Heart left ventricle (tissue), 16 donors: ENCODE measurements around the gene DENND6B. TPM values are rescaled to one million over a fixed set of nuclear protein-coding genes. Genes with fewer than 3 reads are reported as not detected.

Experiments
- ATAC-seq, 4 donors: fragments of 200-7000 bp; cut with Tn5 transposase; one replicate each; pipeline ENCODE4 v1.9.1; 2020 to 2022; ENCODE audit warnings: moderate library complexity in 4 of 4, mild to moderate bottlenecking in 3 of 4, moderate number of reproducible peaks in 1 of 4
- DNase-seq, 5 donors: peaks; one replicate each; pipeline ENCODE4 v3.0.0-alpha.2; 2020
- H3K27ac ChIP-seq, 12 donors: fragments of 200-600 bp; sonication (generic) in 4 of 12; one replicate each; pipeline versions ENCODE4 v1.5.0 to v1.8.0; 2016 to 2022; ENCODE audit warnings: mild to moderate bottlenecking in 2 of 12
- H3K27me3 ChIP-seq, 9 donors: fragments of 200-600 bp; sonication (generic) in 2 of 9; one replicate each; pipeline versions ENCODE4 v1.5.1 to v1.8.0; 2016 to 2022; ENCODE audit warnings: mild to moderate bottlenecking in 3 of 9
- H3K36me3 ChIP-seq, 9 donors: fragments of 200-600 bp; sonication (generic) in 2 of 9; one replicate each; pipeline versions ENCODE4 v1.5.0 to v1.8.0; 2018 to 2022; ENCODE audit warnings: mild to moderate bottlenecking in 2 of 9
- H3K4me1 ChIP-seq, 12 donors: fragments of 200-600 bp; sonication (generic) in 4 of 12; one replicate each; pipeline versions ENCODE4 v1.5.0 to v1.8.0; 2016 to 2022; ENCODE audit warnings: mild to moderate bottlenecking in 3 of 12
- H3K4me3 ChIP-seq, 12 donors: fragments of 200-600 bp; sonication (generic) in 4 of 12; one replicate each; pipeline versions ENCODE4 v1.5.0 to v1.8.0; 2017 to 2022; ENCODE audit warnings: mild to moderate bottlenecking in 9 of 12, moderate library complexity in 4 of 12
- H3K9me3 ChIP-seq, 12 donors: fragments of 200-600 bp; sonication (generic) in 4 of 12; one replicate each; pipeline versions ENCODE4 v1.5.0 to v1.8.0; 2016 to 2022; ENCODE audit warnings: mild to moderate bottlenecking in 1 of 12
- CTCF ChIP-seq, 12 donors: fragments of 200-600 bp; sonication (generic) in 4 of 12; IDR thresholded peaks; one replicate each; pipeline versions ENCODE4 v1.5.0 to v1.8.0; 2018 to 2022; ENCODE audit warnings: antibody characterized with exemption in 12 of 12, mild to moderate bottlenecking in 5 of 12
- POLR2A ChIP-seq, 2 donors: fragments of 450-650 bp; IDR thresholded peaks; one replicate each; pipeline ENCODE4 v1.6.1; 2017; ENCODE audit warnings: antibody characterized with exemption in 2 of 2, mild to moderate bottlenecking in 2 of 2, moderate library complexity in 2 of 2
- WGBS, 4 donors: extraction: QIAGEN DNeasy Blood & Tissue Kit in 2 of 4; methylation state at CpG; one replicate each; pipeline versions ENCODE4 v1.1.5 to v1.1.7; 2013 to 2018; 5-methylcytosine and 5-hydroxymethylcytosine counted together
- intact Hi-C, 10 donors: fragments of 100-400 bp; cut with DNase I; formaldehyde crosslinking; loops; one replicate each; pipeline versions ENCODE4 v1.11.1 to v1.14.2; 2022
- polyA plus RNA-seq, 2 donors: library from polyadenylated mRNA; stranded (reverse); fragments of 200-250 nt; gene quantifications; one replicate each; pipeline ENCODE4 v1.2.3, GENCODE V29; 2013
- total RNA-seq, 9 donors: library from RNA; depleted of rRNA in 2 of 9; stranded (reverse); fragments of >200 nt in 2 of 9; fragmentation: NEBNext Ultra II Directional in 3 of 9; extraction: Animal tissue kit (Norgen Biotek cat#: 25700) in 3 of 9; gene quantifications; one replicate each; pipeline versions ENCODE4 v1.1.0 to v1.2.4, GENCODE V29; 2016 to 2023
- donor health status: ischemic (EF 13 %, LVEDD 7.1; RV severe dilation, severe dysfunction).
- donor health status: healthy with polysubstance abuse.
- donor health status: DM: no; HTN: yes; CAD: no.
- donor health status: DM: no; HTN: no; CAD: no.
- donor health status: ischemic (EF 25% LVEDD 6.9; RV normal size, moderate dysfunction).
- donor health status: ischemic (EF 25% LVEDD 5.7; RV mildly dilated, moderate dysfunction).
- donor health status: healthy.
- donor health status: DM: yes; HTN: yes; CAD: no.
- donor health status: ischemic (EF 35%, LVEDD 5.7; RV mildly dilated, moderate dysfunction).
- donor health status: nonischemic (EF 11% LVEDD 7.7; RV severe dilation, severe dysfunction).
- donor health status: DM: yes; HTN: yes; CAD: no.
- donor health status: PGD.
- donor health status: ischemic (EF 29% LVEDD 5.4; RV normal size, mild dysfunction).
- donor health status: nonischemic (EF 23%, LVEDD 6.1; RV moderate dilation, normal function).

Gene DENND6B
- total and polyA plus RNA-seq, 11 donors: 1.0 to 3.2 (median 1.5) TPM

GRCh38 chr22:50285568-50286229 is 41.1 kb downstream of the DENND6B start:
- 94 to 96% (median 95%) methylated on average over 15 to 31 of the region's 34 CpGs for WGBS, 4 donors
- H3K4me3 ChIP-seq: no peak overlapping the region
- intact Hi-C loops: no loop called here
- no peaks in the 10 kb centered on the region for H3K27me3 ChIP-seq
- H3K36me3 ChIP-seq: peaks cover 0 to 93% (median 89%) of the 10 kb centered on the region in 9 donors
- H3K27ac ChIP-seq: no peak overlapping the region
- peaks cover 0 to 15% (median 1%) of the 10 kb centered on the region in 12 donors for H3K4me1 ChIP-seq
- no peak for TF ChIP-seq CTCF (IDR thresholded peaks at IDR 0.05)
- TF ChIP-seq POLR2A (IDR thresholded peaks at IDR 0.05): no peak
- ATAC-seq: no peak
- no peak for DNase-seq
- no peaks in the 10 kb centered on the region for H3K9me3 ChIP-seq

GRCh38 chr22:50284479-50284878 is 42.3 kb downstream of the DENND6B start:
- no peak for TF ChIP-seq POLR2A (IDR thresholded peaks at IDR 0.05)
- TF ChIP-seq CTCF (IDR thresholded peaks at IDR 0.05): no peak
- ATAC-seq (no peak), DNase-seq (no peak)
- Histone ChIP-seq H3K4me1 (peaks cover 0 to 15% (median 1%) of the 10 kb centered on the region in 12 donors), H3K9me3 (no peaks in the 10 kb centered on the region), H3K27ac (no peak overlapping the region), H3K27me3 (no peaks in the 10 kb centered on the region), H3K36me3 (peaks cover 0 to 95% (median 91%) of the 10 kb centered on the region in 9 donors), H3K4me3 (no peak overlapping the region)
- 79 to 99% (median 93%) methylated on average over 6 to 13 of the region's 13 CpGs for WGBS, 4 donors
- intact Hi-C loops: no loop called here

- intact Hi-C loops: no loop called here
- H3K9me3 ChIP-seq: no peaks in the 10 kb centered on the region
- H3K27ac ChIP-seq: no peak overlapping the region
- H3K4me3 ChIP-seq: no peak overlapping the region
- ATAC-seq (no peak), DNase-seq (no peak)
- H3K27me3 ChIP-seq: no peaks in the 10 kb centered on the region
- TF ChIP-seq POLR2A (IDR thresholded peaks at IDR 0.05) (no peak), CTCF (IDR thresholded peaks at IDR 0.05) (no peak)
- H3K36me3 ChIP-seq: peaks cover 0 to 95% (median 91%) of the 10 kb centered on the region in 9 donors
- 89 to 96% (median 94%) methylated on average over 13 to 30 of the region's 30 CpGs for WGBS, 4 donors
- peaks cover 0 to 15% (median 1%) of the 10 kb centered on the region in 12 donors for H3K4me1 ChIP-seq
Observed at GRCh38 chr22:50283821-50284220, 43.0 kb downstream of the DENND6B start.

GRCh38 chr22:50282361-50283155 is 44.3 kb downstream of the DENND6B start:
- peak overlapping the region in 2 of 12 donors; percentile 32 to 41 for H3K27ac ChIP-seq
- peaks cover 0 to 15% (median 1%) of the 10 kb centered on the region in 12 donors for H3K4me1 ChIP-seq

More at GRCh38 chr22:50282361-50283155, 44.3 kb downstream of the DENND6B start:
- no peak for DNase-seq
- intact Hi-C loops: no loop called here
- ATAC-seq: peak in 3 of 4 donors; percentile 1 to 41 (median 31)
- no peaks in the 10 kb centered on the region for H3K9me3 ChIP-seq
- no peak overlapping the region for H3K4me3 ChIP-seq
- no peaks in the 10 kb centered on the region for H3K27me3 ChIP-seq
- H3K36me3 ChIP-seq: peaks cover 0 to 95% (median 91%) of the 10 kb centered on the region in 9 donors
- no peak for TF ChIP-seq CTCF (IDR thresholded peaks at IDR 0.05)
- WGBS, 4 donors: 76 to 83% (median 82%) methylated on average over 27 to 45 of the region's 45 CpGs
